ENCODE results near the gene FAM171A1. TPM values are rescaled to one million over a fixed set of nuclear protein-coding genes. Genes with fewer than 3 reads are reported as not detected.
"Not testable (repeated sequence)": the region's sequence is repeated elsewhere in the genome, so short reads cannot be mapped to it uniquely, and the experiment has no call there.

The FAM171A1 gene
- total RNA-seq, 2 experiments from 2014 or later, result 3.3 to 4.0 TPM

GRCh38 chr10:15280974-15281373 is 90.1 kb downstream of the FAM171A1 start:
- ChIA-PET POLR2A (no interaction called here), CTCF (no interaction called here)
- H3K4me3 Mint-ChIP-seq, result no peak overlapping the region
- DNase-seq, result no peak
- no peak overlapping the region for H3K27ac Mint-ChIP-seq
- no peaks in the 10 kb centered on the region for H3K36me3 Mint-ChIP-seq
- H3K4me1 Mint-ChIP-seq (ENCODE audit: low read depth), result no peaks in the 10 kb centered on the region
- H3K27me3 Mint-ChIP-seq, result no peaks in the 10 kb centered on the region
- no peaks in the 10 kb centered on the region for H3K9me3 Mint-ChIP-seq
- intact Hi-C loops (cut with micrococcal nuclease), result no loop called here

- Mint-ChIP-seq H3K27me3 (no peaks in the 10 kb centered on the region), H3K4me1 (ENCODE audit: low read depth) (no peaks in the 10 kb centered on the region), H3K27ac (no peak overlapping the region), H3K36me3 (no peaks in the 10 kb centered on the region), H3K4me3 (no peak overlapping the region), H3K9me3 (no peaks in the 10 kb centered on the region)
- CTCF ChIA-PET, result no interaction called here
- no peak for DNase-seq
- POLR2A ChIA-PET, result no interaction called here
- intact Hi-C loops (cut with micrococcal nuclease), result no loop called here
Measured at GRCh38 chr10:15280462-15280861, 90.6 kb downstream of the FAM171A1 start.

- DNase-seq, result no peak
- Mint-ChIP-seq H3K27me3 (no peaks in the 10 kb centered on the region), H3K27ac (no peak overlapping the region), H3K9me3 (peaks cover 3% of the 10 kb centered on the region), H3K36me3 (no peaks in the 10 kb centered on the region), H3K4me3 (no peak overlapping the region), H3K4me1 (ENCODE audit: low read depth) (no peaks in the 10 kb centered on the region)
- ChIA-PET POLR2A (no interaction called here), CTCF (no interaction called here)
- intact Hi-C loops (cut with micrococcal nuclease), result loop anchor here (1.0 kb wide), 1 partner anchor 25 kb away; no protein-coding TSS in a partner anchor
Measured at GRCh38 chr10:15279236-15279635, 91.9 kb downstream of the FAM171A1 start.

GRCh38 chr10:15278786-15279185 is 92.3 kb downstream of the FAM171A1 start:
- ChIA-PET POLR2A (no interaction called here), CTCF (no interaction called here)
- H3K27ac Mint-ChIP-seq, result no peak overlapping the region
- DNase-seq, result no peak
- no peak overlapping the region for H3K4me3 Mint-ChIP-seq
- no peaks in the 10 kb centered on the region for H3K36me3 Mint-ChIP-seq
- H3K27me3 Mint-ChIP-seq, result no peaks in the 10 kb centered on the region
- H3K9me3 Mint-ChIP-seq, result peaks cover 6% of the 10 kb centered on the region
- H3K4me1 Mint-ChIP-seq (ENCODE audit: low read depth), result no peaks in the 10 kb centered on the region
- intact Hi-C loops (cut with micrococcal nuclease), result loop anchor here (1.0 kb wide), 1 partner anchor 24 kb away; no protein-coding TSS in a partner anchor

GRCh38 chr10:15276039-15276438 is 95.0 kb downstream of the FAM171A1 start:
- POLR2A ChIA-PET; DNase-seq; H3K9me3 Mint-ChIP-seq; H3K36me3 Mint-ChIP-seq; H3K27ac Mint-ChIP-seq; CTCF ChIA-PET; intact Hi-C loops (cut with micrococcal nuclease); H3K4me3 Mint-ChIP-seq; H3K4me1 Mint-ChIP-seq (ENCODE audit: low read depth); H3K27me3 Mint-ChIP-seq: not testable (repeated sequence)

- intact Hi-C loops (cut with micrococcal nuclease), result not testable (repeated sequence)
Measured at GRCh38 chr10:15269838-15270237, 101.3 kb downstream of the FAM171A1 start.

GRCh38 chr10:15267496-15267895 is 103.6 kb downstream of the FAM171A1 start:
- H3K27ac Mint-ChIP-seq, result no peak overlapping the region
- POLR2A ChIA-PET, result no interaction called here

More at GRCh38 chr10:15269838-15270237, 101.3 kb downstream of the FAM171A1 start:
- H3K27ac Mint-ChIP-seq; DNase-seq; CTCF ChIA-PET; POLR2A ChIA-PET; H3K27me3 Mint-ChIP-seq; H3K36me3 Mint-ChIP-seq; H3K4me3 Mint-ChIP-seq; H3K4me1 Mint-ChIP-seq (ENCODE audit: low read depth); H3K9me3 Mint-ChIP-seq: not testable (repeated sequence)

GRCh38 chr10:15266117-15266516 is 105.0 kb downstream of the FAM171A1 start:
- Mint-ChIP-seq H3K27me3 (no peaks in the 10 kb centered on the region), H3K27ac (no peak overlapping the region), H3K9me3 (peaks cover 2% of the 10 kb centered on the region), H3K4me1 (ENCODE audit: low read depth) (no peaks in the 10 kb centered on the region), H3K4me3 (no peak overlapping the region), H3K36me3 (peaks cover 5% of the 10 kb centered on the region)
- ChIA-PET CTCF (no interaction called here), POLR2A (no interaction called here)
- DNase-seq, result no peak
- intact Hi-C loops (cut with micrococcal nuclease), result no loop called here

More at GRCh38 chr10:15267496-15267895, 103.6 kb downstream of the FAM171A1 start:
- Mint-ChIP-seq H3K36me3 (peaks cover 5% of the 10 kb centered on the region), H3K4me3 (no peak overlapping the region), H3K4me1 (ENCODE audit: low read depth) (no peaks in the 10 kb centered on the region), H3K27me3 (no peaks in the 10 kb centered on the region), H3K9me3 (peaks cover 2% of the 10 kb centered on the region)
- intact Hi-C loops (cut with micrococcal nuclease), result no loop called here
- CTCF ChIA-PET, result no interaction called here
- no peak for DNase-seq

GRCh38 chr10:15265558-15265957 is 105.5 kb downstream of the FAM171A1 start:
- no peak for DNase-seq
- Mint-ChIP-seq H3K27me3 (no peaks in the 10 kb centered on the region), H3K9me3 (peaks cover 2% of the 10 kb centered on the region), H3K27ac (no peak overlapping the region), H3K36me3 (peaks cover 5% of the 10 kb centered on the region), H3K4me3 (no peak overlapping the region), H3K4me1 (ENCODE audit: low read depth) (no peaks in the 10 kb centered on the region)
- intact Hi-C loops (cut with micrococcal nuclease), result no loop called here
- CTCF ChIA-PET, result no interaction called here
- POLR2A ChIA-PET, result no interaction called here

GRCh38 chr10:15265056-15265455 is 106.0 kb downstream of the FAM171A1 start:
- Mint-ChIP-seq H3K27ac (no peak overlapping the region), H3K27me3 (no peaks in the 10 kb centered on the region), H3K4me1 (ENCODE audit: low read depth) (no peaks in the 10 kb centered on the region), H3K9me3 (peaks cover 2% of the 10 kb centered on the region), H3K4me3 (no peak overlapping the region), H3K36me3 (peaks cover 5% of the 10 kb centered on the region)
- POLR2A ChIA-PET, result no interaction called here
- CTCF ChIA-PET, result no interaction called here
- DNase-seq, result no peak
- intact Hi-C loops (cut with micrococcal nuclease), result no loop called here

GRCh38 chr10:15263657-15264323 is 107.3 kb downstream of the FAM171A1 start:
- H3K9me3 Mint-ChIP-seq, result no peaks in the 10 kb centered on the region
- H3K4me3 Mint-ChIP-seq, result no peak overlapping the region
- H3K36me3 Mint-ChIP-seq, result peaks cover 4% of the 10 kb centered on the region
- H3K27ac Mint-ChIP-seq, result no peak overlapping the region
- ChIA-PET CTCF (no interaction called here), POLR2A (no interaction called here)
- no peak for DNase-seq
- H3K4me1 Mint-ChIP-seq (ENCODE audit: low read depth), result no peaks in the 10 kb centered on the region
- intact Hi-C loops (cut with micrococcal nuclease), result no loop called here
- H3K27me3 Mint-ChIP-seq, result no peaks in the 10 kb centered on the region

GRCh38 chr10:15262036-15262713 is 108.9 kb downstream of the FAM171A1 start:
- Mint-ChIP-seq H3K27ac (no peak overlapping the region), H3K4me1 (ENCODE audit: low read depth) (no peaks in the 10 kb centered on the region), H3K36me3 (peaks cover 2% of the 10 kb centered on the region), H3K9me3 (no peaks in the 10 kb centered on the region), H3K4me3 (no peak overlapping the region), H3K27me3 (no peaks in the 10 kb centered on the region)
- CTCF ChIA-PET, result no interaction called here
- DNase-seq, result no peak
- intact Hi-C loops (cut with micrococcal nuclease), result no loop called here
- POLR2A ChIA-PET, result no interaction called here

- Mint-ChIP-seq H3K27ac (no peak overlapping the region), H3K36me3 (no peaks in the 10 kb centered on the region), H3K4me3 (no peak overlapping the region), H3K27me3 (no peaks in the 10 kb centered on the region), H3K9me3 (no peaks in the 10 kb centered on the region), H3K4me1 (ENCODE audit: low read depth) (peaks cover 9% of the 10 kb centered on the region)
- CTCF ChIA-PET, result interaction anchor here (0.6 kb wide), 1 partner anchor 86 kb away, joined by 6 read pairs; no protein-coding TSS in a partner anchor
- DNase-seq, result no peak
- POLR2A ChIA-PET, result no interaction called here
- intact Hi-C loops (cut with micrococcal nuclease), result no loop called here
Measured at GRCh38 chr10:15259136-15259535, 112.0 kb downstream of the FAM171A1 start.
